ENCODE data around the gene FRMPD3. TPM values are rescaled to one million over a fixed set of nuclear protein-coding genes. Genes with fewer than 3 reads are reported as not detected.

FRMPD3 gene
- total and polyA plus RNA-seq, 10 of the 15 experiments (the other 5 are each of a cell fraction or from before 2014, with no cell fraction given) = 0.01 to 0.06 (median 0.05) TPM; not detected in 6

DNA sequence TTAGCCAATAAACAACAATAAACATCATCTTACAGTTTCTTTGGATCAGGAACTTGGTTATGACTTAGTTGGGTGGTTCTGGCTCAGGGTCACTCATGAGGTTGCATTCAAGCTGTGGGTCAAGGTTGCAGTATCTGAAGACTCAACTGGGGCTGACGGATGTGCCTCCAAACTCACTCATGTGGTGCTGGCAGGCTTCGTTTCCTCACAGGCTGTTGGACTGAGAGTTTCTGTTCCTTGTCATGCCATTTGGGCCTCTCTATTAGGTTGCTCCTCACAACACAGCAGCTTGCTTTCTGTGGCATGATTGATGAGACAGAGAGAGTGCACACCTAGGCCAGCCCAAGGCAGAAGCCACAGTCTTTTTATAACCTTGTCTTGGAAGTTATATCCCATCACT lies 20.7 kb downstream of the FRMPD3 start:
- no TSS peak for BruUV-seq (replicated peaks)
- Histone ChIP-seq H3K9me3 (replicated peaks; ENCODE audit: control insufficient read depth, insufficient read depth, low read length) (no peaks in the 10 kb centered on the region; the same call in 2 of the 3 replicates), H2AFZ (ENCODE audit: control insufficient read depth, low read depth, low read length) (no peak overlapping the region), H3K4me1 (ENCODE audit: control insufficient read depth, insufficient read depth, low read length) (peaks cover 4% of the 10 kb centered on the region), H3K9ac (ENCODE audit: control insufficient read depth, insufficient read depth, low read length) (no peak overlapping the region), H3K4me2 (ENCODE audit: control insufficient read depth, insufficient read depth) (no peak overlapping the region), H3K27me3 (replicated peaks in 1 of 2; ENCODE audit: control insufficient read depth in 2 of 2, insufficient read depth in 2 of 2, low read length in 1 of 2) (no peaks in the 10 kb centered on the region), H3K36me3 (ENCODE audit: control insufficient read depth in 2 of 2, insufficient read depth in 2 of 2, low read length in 1 of 2) (no peaks in the 10 kb centered on the region), H3K79me2 (ENCODE audit: control insufficient read depth, insufficient read depth, low read length) (no peaks in the 10 kb centered on the region), H3K27ac (ENCODE audit: control insufficient read depth, insufficient read depth) (no peak overlapping the region), H3K4me3 (no peak overlapping the region), H4K20me1 (ENCODE audit: control insufficient read depth, insufficient read depth) (no peaks in the 10 kb centered on the region)
- CTCF ChIA-PET = no interaction called here
- TF ChIP-seq, protein P1, sequence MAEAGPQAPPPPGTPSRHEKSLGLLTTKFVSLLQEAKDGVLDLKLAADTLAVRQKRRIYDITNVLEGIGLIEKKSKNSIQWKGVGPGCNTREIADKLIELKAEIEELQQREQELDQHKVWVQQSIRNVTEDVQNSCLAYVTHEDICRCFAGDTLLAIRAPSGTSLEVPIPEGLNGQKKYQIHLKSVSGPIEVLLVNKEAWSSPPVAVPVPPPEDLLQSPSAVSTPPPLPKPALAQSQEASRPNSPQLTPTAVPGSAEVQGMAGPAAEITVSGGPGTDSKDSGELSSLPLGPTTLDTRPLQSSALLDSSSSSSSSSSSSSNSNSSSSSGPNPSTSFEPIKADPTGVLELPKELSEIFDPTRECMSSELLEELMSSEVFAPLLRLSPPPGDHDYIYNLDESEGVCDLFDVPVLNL (IDR thresholded peaks at IDR 0.05; ENCODE audit: low read depth, low read length) = no peak
- TF ChIP-seq CBX5 (IDR thresholded peaks at IDR 0.05; ENCODE audit: low read depth) (0 out of 2 replicates have a peak, but pooled peaks have one; percentile 57), HDAC2 (IDR thresholded peaks at IDR 0.05) (no peak)
- DNase-seq (ENCODE audit: low read depth, low spot score) (no peak), FAIRE-seq (no peak), ATAC-seq (peak; percentile 34)
- SMC1A ChIA-PET (ENCODE audit: uncharacterized antibody, unreplicated experiment) = no interaction called here
- WGBS (ENCODE audit: insufficient coverage, insufficient replicate concordance, low lambda C conversion rate, missing lambda C conversion rate) = 8% methylated on average over 2 of the region's 2 CpGs
- in situ Hi-C loops (cut with MboI) = no loop called here
- POLR2A ChIA-PET = no interaction called here
- intact Hi-C loops (cut with micrococcal nuclease; ENCODE audit: unreplicated experiment) = no loop called here
- RAD21 ChIA-PET (ENCODE audit: unreplicated experiment) = no interaction called here

DNA sequence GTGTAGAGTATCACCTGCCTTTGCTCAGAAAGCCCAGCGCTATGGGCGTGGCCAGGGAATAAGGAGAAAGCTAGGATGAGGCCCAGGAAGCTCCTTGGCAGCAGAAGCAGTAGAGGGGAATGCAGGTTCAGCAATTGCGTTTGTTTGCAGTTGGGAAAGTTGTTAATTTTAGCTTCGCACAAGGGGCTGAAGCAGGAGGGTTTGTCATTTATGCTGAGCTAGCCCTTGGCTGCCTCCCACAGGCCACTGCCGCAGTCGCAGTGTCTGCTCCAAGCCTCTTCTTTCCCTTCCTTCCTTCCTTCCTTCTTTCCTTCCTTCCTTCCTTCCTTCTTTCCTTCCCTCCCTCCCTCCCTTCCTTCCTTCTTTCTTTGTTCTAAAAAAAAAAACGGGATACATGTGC lies 21.5 kb downstream of the FRMPD3 start:
- in situ Hi-C loops (cut with MboI) = no loop called here
- ChIA-PET CTCF (no interaction called here), RAD21 (ENCODE audit: unreplicated experiment) (no interaction called here), POLR2A (no interaction called here), SMC1A (ENCODE audit: uncharacterized antibody, unreplicated experiment) (no interaction called here)
- no peaks in the 10 kb centered on the region; the same call in 2 of the 3 replicates for H3K9me3 ChIP-seq (replicated peaks; ENCODE audit: control insufficient read depth, insufficient read depth, low read length)
- no peaks in the 10 kb centered on the region for H3K27me3 ChIP-seq (replicated peaks in 1 of 2; ENCODE audit: control insufficient read depth in 2 of 2, insufficient read depth in 2 of 2, low read length in 1 of 2)
- peaks cover 4% of the 10 kb centered on the region for H3K4me1 ChIP-seq (ENCODE audit: control insufficient read depth, insufficient read depth, low read length)
- WGBS (ENCODE audit: insufficient coverage, insufficient replicate concordance, low lambda C conversion rate, missing lambda C conversion rate) = 38% methylated on average over 6 of the region's 7 CpGs
- BruUV-seq (replicated peaks) = no TSS peak
- no peak overlapping the region for H2AFZ ChIP-seq (ENCODE audit: control insufficient read depth, low read depth, low read length)
- H3K79me2 ChIP-seq (ENCODE audit: control insufficient read depth, insufficient read depth, low read length) = no peaks in the 10 kb centered on the region
- DNase-seq (ENCODE audit: low read depth, low spot score) (no peak), ATAC-seq (no peak), FAIRE-seq (no peak)
- intact Hi-C loops (cut with micrococcal nuclease; ENCODE audit: unreplicated experiment) = no loop called here
- H3K4me3 ChIP-seq = no peak overlapping the region
- H3K4me2 ChIP-seq (ENCODE audit: control insufficient read depth, insufficient read depth) = no peak overlapping the region
- no peak overlapping the region for H3K27ac ChIP-seq (ENCODE audit: control insufficient read depth, insufficient read depth)
- no peaks in the 10 kb centered on the region for H3K36me3 ChIP-seq (ENCODE audit: control insufficient read depth in 2 of 2, insufficient read depth in 2 of 2, low read length in 1 of 2)
- no peak overlapping the region for H3K9ac ChIP-seq (ENCODE audit: control insufficient read depth, insufficient read depth, low read length)
- no peaks in the 10 kb centered on the region for H4K20me1 ChIP-seq (ENCODE audit: control insufficient read depth, insufficient read depth)
- TF ChIP-seq SMC3 (IDR thresholded peaks at IDR 0.05; ENCODE audit: borderline replicate concordance, low read length) (no peak), IRF4 (IDR thresholded peaks at IDR 0.05; ENCODE audit: low read depth, low read length) (no peak), SUZ12 (IDR thresholded peaks at IDR 0.05; ENCODE audit: unreplicated experiment) (no peak), PAX5 (IDR thresholded peaks at IDR 0.05; ENCODE audit: borderline replicate concordance, low read depth, low read length) (no peak), SMAD1 (IDR thresholded peaks at IDR 0.05; ENCODE audit: low read depth, partially characterized antibody) (no peak), SMARCA5 (IDR thresholded peaks at IDR 0.05) (no peak), IKZF1 (conservative IDR thresholded peaks at IDR 0.05) (no peak), ASH2L (IDR thresholded peaks at IDR 0.05; ENCODE audit: borderline replicate concordance, low read depth) (no peak)
- TF ChIP-seq, protein P2, sequence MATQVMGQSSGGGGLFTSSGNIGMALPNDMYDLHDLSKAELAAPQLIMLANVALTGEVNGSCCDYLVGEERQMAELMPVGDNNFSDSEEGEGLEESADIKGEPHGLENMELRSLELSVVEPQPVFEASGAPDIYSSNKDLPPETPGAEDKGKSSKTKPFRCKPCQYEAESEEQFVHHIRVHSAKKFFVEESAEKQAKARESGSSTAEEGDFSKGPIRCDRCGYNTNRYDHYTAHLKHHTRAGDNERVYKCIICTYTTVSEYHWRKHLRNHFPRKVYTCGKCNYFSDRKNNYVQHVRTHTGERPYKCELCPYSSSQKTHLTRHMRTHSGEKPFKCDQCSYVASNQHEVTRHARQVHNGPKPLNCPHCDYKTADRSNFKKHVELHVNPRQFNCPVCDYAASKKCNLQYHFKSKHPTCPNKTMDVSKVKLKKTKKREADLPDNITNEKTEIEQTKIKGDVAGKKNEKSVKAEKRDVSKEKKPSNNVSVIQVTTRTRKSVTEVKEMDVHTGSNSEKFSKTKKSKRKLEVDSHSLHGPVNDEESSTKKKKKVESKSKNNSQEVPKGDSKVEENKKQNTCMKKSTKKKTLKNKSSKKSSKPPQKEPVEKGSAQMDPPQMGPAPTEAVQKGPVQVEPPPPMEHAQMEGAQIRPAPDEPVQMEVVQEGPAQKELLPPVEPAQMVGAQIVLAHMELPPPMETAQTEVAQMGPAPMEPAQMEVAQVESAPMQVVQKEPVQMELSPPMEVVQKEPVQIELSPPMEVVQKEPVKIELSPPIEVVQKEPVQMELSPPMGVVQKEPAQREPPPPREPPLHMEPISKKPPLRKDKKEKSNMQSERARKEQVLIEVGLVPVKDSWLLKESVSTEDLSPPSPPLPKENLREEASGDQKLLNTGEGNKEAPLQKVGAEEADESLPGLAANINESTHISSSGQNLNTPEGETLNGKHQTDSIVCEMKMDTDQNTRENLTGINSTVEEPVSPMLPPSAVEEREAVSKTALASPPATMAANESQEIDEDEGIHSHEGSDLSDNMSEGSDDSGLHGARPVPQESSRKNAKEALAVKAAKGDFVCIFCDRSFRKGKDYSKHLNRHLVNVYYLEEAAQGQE (IDR thresholded peaks at IDR 0.05; ENCODE audit: low read depth, low read length) = no peak
- TF ChIP-seq, protein P3, sequence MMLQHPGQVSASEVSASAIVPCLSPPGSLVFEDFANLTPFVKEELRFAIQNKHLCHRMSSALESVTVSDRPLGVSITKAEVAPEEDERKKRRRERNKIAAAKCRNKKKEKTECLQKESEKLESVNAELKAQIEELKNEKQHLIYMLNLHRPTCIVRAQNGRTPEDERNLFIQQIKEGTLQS (IDR thresholded peaks at IDR 0.05; ENCODE audit: borderline replicate concordance, extremely low read depth, low read depth, low read length) = no peak
